ENCODE data around the gene OR6C3. TPM values are rescaled to one million over a fixed set of nuclear protein-coding genes. Genes with fewer than 3 reads are reported as not detected.

The OR6C3 gene
- not detected in 2 replicates for total RNA-seq

DNA sequence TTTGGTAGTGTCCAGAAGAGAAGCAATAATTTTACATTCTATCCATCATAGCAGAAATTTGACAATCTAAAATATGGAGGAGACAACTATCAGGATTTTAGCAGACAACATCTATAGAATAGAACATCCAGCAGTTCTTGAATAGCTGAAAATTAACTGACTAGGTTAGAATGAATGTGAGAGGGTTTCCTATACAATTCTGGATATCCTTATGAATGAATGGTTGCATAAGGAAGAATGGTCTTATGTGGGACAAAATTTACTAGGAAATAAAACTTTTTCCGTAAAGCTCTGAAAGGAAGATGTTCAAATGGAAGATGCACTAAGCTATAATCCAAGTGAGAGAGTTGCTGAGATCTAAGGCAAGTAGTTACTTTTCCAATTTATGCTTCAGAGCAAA lies at the start of gene OR6C3:
TSS of gene OR6C3 (plus strand) at position 301 of the 400 bp plus-strand sequence. CDS start 955 bp downstream, outside the sequence.

DNA sequence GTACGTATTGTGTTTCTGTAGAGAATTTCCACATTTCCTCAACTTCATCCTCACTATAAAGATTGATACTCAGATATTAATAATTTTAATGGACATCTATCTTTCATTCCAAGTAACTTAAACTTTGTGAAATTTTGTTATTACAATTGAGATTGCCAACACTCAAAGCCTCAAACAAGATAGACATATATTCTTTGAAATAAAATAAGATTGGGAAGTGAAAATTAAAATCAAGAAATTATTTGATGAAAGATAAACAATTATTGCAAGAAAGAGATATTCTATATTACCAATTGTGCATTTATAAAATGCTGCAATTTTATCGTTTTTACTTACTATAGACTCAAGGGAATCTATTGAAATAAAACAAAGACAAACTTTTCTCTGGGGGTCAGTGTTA lies 34.1 kb upstream of the OR6C3 start, which contains the start of gene OR6C6:
TSS of gene OR6C6 (minus strand) at position 101 of the 400 bp plus-strand sequence. CDS start 1,337 bp downstream, outside the sequence.

DNA sequence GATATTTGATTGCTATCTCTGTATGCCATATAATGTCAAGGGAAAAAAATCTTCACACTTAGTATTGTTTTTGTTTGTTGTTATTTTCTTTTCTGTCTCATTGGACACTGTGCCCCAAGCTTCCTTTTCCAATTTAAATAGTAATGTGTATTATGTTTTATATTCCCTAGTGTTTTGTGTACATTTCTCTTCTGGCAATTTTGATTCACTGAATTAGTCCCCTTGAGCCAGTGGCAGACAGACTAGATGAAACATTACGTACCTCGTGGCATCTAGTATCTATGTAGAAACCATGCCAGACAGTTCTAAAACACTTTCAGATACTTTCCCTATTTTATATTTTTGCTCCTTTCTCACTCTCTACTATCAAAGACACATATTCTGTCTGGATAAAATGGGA lies 16.5 kb upstream of the OR6C3 start, which contains the start of gene OR6C1:
TSS of gene OR6C1 (plus strand) at position 301 of the 400 bp plus-strand sequence. CDS start 6,257 bp downstream, outside the sequence.

DNA sequence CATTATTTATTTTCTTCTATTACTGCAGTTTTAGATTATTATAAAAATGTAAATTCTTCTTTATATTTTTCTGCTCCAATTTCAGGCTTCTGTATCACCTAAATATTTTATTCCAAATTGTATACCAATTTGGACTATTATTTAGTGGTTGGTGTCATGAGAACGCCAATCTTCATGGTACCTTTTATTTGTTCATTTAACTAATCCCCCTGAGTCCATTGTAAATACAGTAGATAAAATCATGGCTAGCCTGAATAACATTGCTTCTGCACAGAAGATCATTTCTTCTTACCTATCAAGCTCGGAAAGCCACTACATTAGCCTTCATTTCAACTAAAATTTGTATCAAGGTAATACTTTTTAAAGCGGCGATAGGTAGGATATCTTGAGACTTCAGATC lies 32.1 kb downstream of the OR6C3 start, which contains the start of gene OR6C75:
TSS of gene OR6C75 (plus strand) at position 301 of the 400 bp plus-strand sequence. CDS start 2,136 bp downstream, outside the sequence.

Other genes starting within 250 kb of the OR6C3 start
- not detected in 2 replicates for gene OR9K2, start 204.3 kb upstream of the OR6C3 start, total RNA-seq
- gene OR10A7, start 109.7 kb upstream of the OR6C3 start, total RNA-seq, result not detected in 2 replicates
- gene OR6C74, start 86.1 kb upstream of the OR6C3 start, total RNA-seq, result not detected in 2 replicates
- not detected in 2 replicates for gene OR6C6, start 34.2 kb upstream of the OR6C3 start, total RNA-seq
- gene OR6C1, start 16.4 kb upstream of the OR6C3 start, total RNA-seq, result not detected in 2 replicates
- not detected in 2 replicates for gene OR6C75, start 32.2 kb downstream of the OR6C3 start, total RNA-seq
- gene OR6C65, start 69.8 kb downstream of the OR6C3 start, total RNA-seq, result not detected in 2 replicates
- gene OR6C76, start 95.5 kb downstream of the OR6C3 start, total RNA-seq, result not detected in 2 replicates
- gene OR6C2, start 113.3 kb downstream of the OR6C3 start, total RNA-seq, result not detected in 2 replicates
- gene OR6C70, start 139.4 kb downstream of the OR6C3 start, total RNA-seq, result not detected in 2 replicates
- gene OR6C68, start 161.6 kb downstream of the OR6C3 start, total RNA-seq, result not detected in 2 replicates
- gene OR6C4, start 218.9 kb downstream of the OR6C3 start, total RNA-seq, result not detected in 2 replicates
- gene OR2AP1, start 241.7 kb downstream of the OR6C3 start, total RNA-seq, result not detected in 2 replicates

Data from subcutaneous preadipocyte (primary cell).